Prostate gland (tissue), 2 donors: ENCODE data around the gene SNX4.

Experiments used
- CTCF ChIP-seq, 4 experiments: fragments of 200-600 bp in 2 of 4; fragments of 450-650 bp in 2 of 4; sonication (generic) in 2 of 4; IDR thresholded peaks; 1 replicate in 3 of 4; 2 replicates in 1 of 4; pipeline ENCODE4 v1.5.1; 2016 to 2019; ENCODE audit warnings: antibody characterized with exemption in 4 of 4, mild to moderate bottlenecking in 2 of 4, moderate library complexity in 2 of 4
- POLR2A ChIP-seq: fragments of 450-650 bp; IDR thresholded peaks from one replicate; pipeline ENCODE4 v1.6.1; 2016; ENCODE audit warnings: antibody characterized with exemption, mild to moderate bottlenecking

- TF ChIP-seq CTCF (IDR thresholded peaks at IDR 0.05) (no peak), POLR2A (no peak)
These were observed 36.3 kb upstream of the SNX4 start for GRCh38 chr3:125556314-125556713.
